ENCODE results near the gene IER3IP1.

DNA sequence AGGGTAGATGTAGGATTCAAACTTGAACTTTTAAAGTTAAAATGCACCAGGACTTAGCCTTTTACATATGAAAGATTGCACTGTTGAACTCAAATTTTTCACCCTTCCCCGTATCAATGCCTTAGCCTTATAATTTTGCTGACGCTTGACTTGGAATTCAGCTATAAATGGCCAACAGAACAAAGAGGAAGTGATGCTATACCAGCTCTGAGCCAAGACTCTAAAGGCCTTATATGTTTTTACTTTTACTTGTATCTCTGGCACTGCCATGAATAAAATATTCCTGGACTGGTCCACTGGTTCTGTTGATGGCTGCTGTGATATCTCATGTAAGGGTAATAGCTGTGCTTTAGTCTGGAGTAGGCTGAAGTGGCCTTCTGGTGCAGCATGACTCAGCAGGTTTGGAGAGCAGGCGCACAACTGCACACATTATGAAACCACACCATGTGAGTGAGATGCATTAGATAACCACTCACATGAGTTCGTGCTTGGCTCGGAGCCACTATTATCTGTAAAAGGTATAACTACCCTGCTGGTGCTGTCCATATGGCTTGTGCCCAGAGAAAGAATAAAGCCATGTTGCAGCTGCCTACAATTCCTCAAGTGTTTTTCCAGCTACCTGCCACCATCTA is 8.4 kb upstream of the IER3IP1 start:
- TF ChIP-seq, protein P1, sequence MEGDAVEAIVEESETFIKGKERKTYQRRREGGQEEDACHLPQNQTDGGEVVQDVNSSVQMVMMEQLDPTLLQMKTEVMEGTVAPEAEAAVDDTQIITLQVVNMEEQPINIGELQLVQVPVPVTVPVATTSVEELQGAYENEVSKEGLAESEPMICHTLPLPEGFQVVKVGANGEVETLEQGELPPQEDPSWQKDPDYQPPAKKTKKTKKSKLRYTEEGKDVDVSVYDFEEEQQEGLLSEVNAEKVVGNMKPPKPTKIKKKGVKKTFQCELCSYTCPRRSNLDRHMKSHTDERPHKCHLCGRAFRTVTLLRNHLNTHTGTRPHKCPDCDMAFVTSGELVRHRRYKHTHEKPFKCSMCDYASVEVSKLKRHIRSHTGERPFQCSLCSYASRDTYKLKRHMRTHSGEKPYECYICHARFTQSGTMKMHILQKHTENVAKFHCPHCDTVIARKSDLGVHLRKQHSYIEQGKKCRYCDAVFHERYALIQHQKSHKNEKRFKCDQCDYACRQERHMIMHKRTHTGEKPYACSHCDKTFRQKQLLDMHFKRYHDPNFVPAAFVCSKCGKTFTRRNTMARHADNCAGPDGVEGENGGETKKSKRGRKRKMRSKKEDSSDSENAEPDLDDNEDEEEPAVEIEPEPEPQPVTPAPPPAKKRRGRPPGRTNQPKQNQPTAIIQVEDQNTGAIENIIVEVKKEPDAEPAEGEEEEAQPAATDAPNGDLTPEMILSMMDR (IDR thresholded peaks at IDR 0.05; ENCODE audit: borderline replicate concordance, extremely low read depth, low read length, poor library complexity, severe bottlenecking): no peak
- no peak for TF ChIP-seq EZH2 (IDR thresholded peaks at IDR 0.05; ENCODE audit: borderline replicate concordance, low read depth, low read length, severe bottlenecking)
